HG03108 (cell line): ENCODE measurements around the gene TGFBR3.

ENCODE experiments used
- ATAC-seq: cut with Tn5 transposase; IDR thresholded peaks from one replicate; pipeline ENCODE4 v1.9.1; 2021; ENCODE audit warnings: moderate library complexity; ENCODE audit not compliant: unreplicated experiment

The TGFBR3 gene

GRCh38 chr1:91783423-91784170, 102.4 kb downstream of the TGFBR3 start:
- no peak for ATAC-seq

GRCh38 chr1:91781901-91782622, 103.9 kb downstream of the TGFBR3 start:
- no peak for ATAC-seq

GRCh38 chr1:91781371-91781825, 104.6 kb downstream of the TGFBR3 start:
- ATAC-seq, result no peak

GRCh38 chr1:91779548-91780021, 106.4 kb downstream of the TGFBR3 start:
- no peak for ATAC-seq

GRCh38 chr1:91778964-91779363, 107.0 kb downstream of the TGFBR3 start:
- ATAC-seq, result no peak

GRCh38 chr1:91777630-91778300, 108.2 kb downstream of the TGFBR3 start:
- no peak for ATAC-seq

- no peak for ATAC-seq
Observed at GRCh38 chr1:91777196-91777595, 108.8 kb downstream of the TGFBR3 start.

- ATAC-seq, result no peak
Observed at GRCh38 chr1:91776068-91776794, 109.7 kb downstream of the TGFBR3 start.

- ATAC-seq, result no peak
Observed at GRCh38 chr1:91775227-91775626, 110.7 kb downstream of the TGFBR3 start.

- ATAC-seq, result no peak
Observed at GRCh38 chr1:91774520-91775203, 111.3 kb downstream of the TGFBR3 start.

- no peak for ATAC-seq
Observed at GRCh38 chr1:91771717-91772116, 114.2 kb downstream of the TGFBR3 start.

- no peak for ATAC-seq
Observed at GRCh38 chr1:91770667-91771268, 115.2 kb downstream of the TGFBR3 start.

- no peak for ATAC-seq
Observed at GRCh38 chr1:91769742-91770141, 116.2 kb downstream of the TGFBR3 start.

GRCh38 chr1:91768786-91769725, 116.9 kb downstream of the TGFBR3 start:
- ATAC-seq, result no peak

GRCh38 chr1:91768120-91768519, 117.8 kb downstream of the TGFBR3 start:
- no peak for ATAC-seq

- no peak for ATAC-seq
Observed at GRCh38 chr1:91766883-91767282, 119.1 kb downstream of the TGFBR3 start.

- no peak for ATAC-seq
Observed at GRCh38 chr1:91765880-91766443, 120.0 kb downstream of the TGFBR3 start.

GRCh38 chr1:91765293-91765692, 120.7 kb downstream of the TGFBR3 start:
- ATAC-seq, result no peak
